HG03520 (cell line): Measurements from ENCODE around the gene GBA2.
A peak's percentile ranks its signal among the peaks of the same experiment; 100 is the strongest.

Experiments
- ATAC-seq: cut with Tn5 transposase; IDR thresholded peaks from one replicate; pipeline ENCODE4 v1.9.1; 2021; ENCODE audit warnings: mild to moderate bottlenecking, moderate library complexity; ENCODE audit not compliant: unreplicated experiment

The GBA2 gene

GRCh38 chr9:35717132-35717870 lies 31.7 kb downstream of the GBA2 start:
- ATAC-seq, result no peak

GRCh38 chr9:35716230-35716629 lies 32.8 kb downstream of the GBA2 start:
- no peak for ATAC-seq

- no peak for ATAC-seq
These were observed 34.3 kb downstream of the GBA2 start for GRCh38 chr9:35714579-35715252.

GRCh38 chr9:35714123-35714522 lies 34.9 kb downstream of the GBA2 start:
- no peak for ATAC-seq

GRCh38 chr9:35713578-35713977 lies 35.5 kb downstream of the GBA2 start:
- ATAC-seq, result no peak

- ATAC-seq, result no peak
These were observed 36.1 kb downstream of the GBA2 start for GRCh38 chr9:35712762-35713400.

- no peak for ATAC-seq
These were observed 37.3 kb downstream of the GBA2 start for GRCh38 chr9:35711501-35712428.

GRCh38 chr9:35710818-35711500 lies 38.1 kb downstream of the GBA2 start:
- ATAC-seq, result no peak

GRCh38 chr9:35708146-35708545 lies 40.9 kb downstream of the GBA2 start:
- no peak for ATAC-seq

GRCh38 chr9:35706951-35707350 lies 42.1 kb downstream of the GBA2 start:
- no peak for ATAC-seq

- no peak for ATAC-seq
These were observed 43.1 kb downstream of the GBA2 start for GRCh38 chr9:35705836-35706430.

GRCh38 chr9:35705372-35705771 lies 43.7 kb downstream of the GBA2 start:
- no peak for ATAC-seq

GRCh38 chr9:35703906-35704672 lies 44.9 kb downstream of the GBA2 start:
- ATAC-seq, result no peak

GRCh38 chr9:35702696-35703095 lies 46.3 kb downstream of the GBA2 start:
- no peak for ATAC-seq

- no peak for ATAC-seq
These were observed 48.1 kb downstream of the GBA2 start for GRCh38 chr9:35700942-35701341.

- ATAC-seq, result no peak
These were observed 49.0 kb downstream of the GBA2 start for GRCh38 chr9:35700031-35700430.

GRCh38 chr9:35698231-35698630 lies 50.8 kb downstream of the GBA2 start:
- no peak for ATAC-seq

GRCh38 chr9:35697486-35697885 lies 51.5 kb downstream of the GBA2 start:
- no peak for ATAC-seq

GRCh38 chr9:35696520-35697215 lies 52.4 kb downstream of the GBA2 start:
- ATAC-seq, result peak; percentile 76
